ENCODE measurements around the gene FAM181A. TPM values are rescaled to one million over a fixed set of nuclear protein-coding genes. Genes with fewer than 3 reads are reported as not detected.

FAM181A gene
- total RNA-seq, 1 donor from 2014 or later = not detected

GRCh38 chr14:93888995-93889394 is 38.1 kb upstream of the FAM181A start:
- no peaks in the 10 kb centered on the region for H3K79me2 ChIP-seq (ENCODE audit: insufficient read depth, low read length)

GRCh38 chr14:93889739-93890483 is 37.2 kb upstream of the FAM181A start:
- DNase-seq (ENCODE audit: low read depth) (no peak), FAIRE-seq (no peak)
- H3K4me2 ChIP-seq (ENCODE audit: low read length) = no peak overlapping the region
- no peak overlapping the region for H2AFZ ChIP-seq (ENCODE audit: low read depth, low read length)
- H3K4me1 ChIP-seq (ENCODE audit: insufficient read depth, low read length) = no peaks in the 10 kb centered on the region
- H4K20me1 ChIP-seq (ENCODE audit: insufficient read depth, low read length) = no peaks in the 10 kb centered on the region
- H3K9me3 ChIP-seq (ENCODE audit: insufficient read depth, low read depth, low read length) = no peaks in the 10 kb centered on the region
- H3K27me3 Mint-ChIP-seq (ENCODE audit: low read depth, unreplicated experiment) = peaks cover 42% of the 10 kb centered on the region
- no peak overlapping the region for H3K4me3 ChIP-seq (ENCODE audit: insufficient read depth, low read depth, low read length)
- no peaks in the 10 kb centered on the region for H3K27me3 ChIP-seq (ENCODE audit: insufficient read depth, low read length)
- no peaks in the 10 kb centered on the region for H3K36me3 Mint-ChIP-seq (ENCODE audit: low read depth, unreplicated experiment)
- no peaks in the 10 kb centered on the region for H3K36me3 ChIP-seq (ENCODE audit: insufficient read depth, low read length)
- H3K79me2 ChIP-seq (ENCODE audit: insufficient read depth, low read length) = no peaks in the 10 kb centered on the region
- no peak overlapping the region for H3K27ac Mint-ChIP-seq (ENCODE audit: unreplicated experiment)
- H3K9ac ChIP-seq (ENCODE audit: low read length) = no peak overlapping the region
- H3K9me3 Mint-ChIP-seq (ENCODE audit: unreplicated experiment) = no peaks in the 10 kb centered on the region
- H3K4me1 Mint-ChIP-seq (ENCODE audit: low read depth, unreplicated experiment) = peaks cover 2% of the 10 kb centered on the region
- no peak overlapping the region for H3K27ac ChIP-seq (ENCODE audit: low read depth, low read length)
- H3K4me3 Mint-ChIP-seq (ENCODE audit: unreplicated experiment) = no peak overlapping the region
- TF ChIP-seq EZH2 (IDR thresholded peaks at IDR 0.05; ENCODE audit: insufficient read depth, low read length) (no peak), CTCF (IDR thresholded peaks at IDR 0.05; ENCODE audit: insufficient read depth, low read depth, low read length) (no peak)

More at GRCh38 chr14:93888995-93889394, 38.1 kb upstream of the FAM181A start:
- no peak for TF ChIP-seq CTCF (IDR thresholded peaks at IDR 0.05; ENCODE audit: insufficient read depth, low read depth, low read length)
- TF ChIP-seq EZH2 (IDR thresholded peaks at IDR 0.05; ENCODE audit: insufficient read depth, low read length) = no peak
- H3K9me3 ChIP-seq (ENCODE audit: insufficient read depth, low read depth, low read length) = no peaks in the 10 kb centered on the region
- Mint-ChIP-seq H3K27ac (ENCODE audit: unreplicated experiment) (no peak overlapping the region), H3K27me3 (ENCODE audit: low read depth, unreplicated experiment) (peaks cover 42% of the 10 kb centered on the region), H3K4me3 (ENCODE audit: unreplicated experiment) (no peak overlapping the region), H3K9me3 (ENCODE audit: unreplicated experiment) (no peaks in the 10 kb centered on the region), H3K36me3 (ENCODE audit: low read depth, unreplicated experiment) (no peaks in the 10 kb centered on the region), H3K4me1 (ENCODE audit: low read depth, unreplicated experiment) (peaks cover 3% of the 10 kb centered on the region)
- H4K20me1 ChIP-seq (ENCODE audit: insufficient read depth, low read length) = no peaks in the 10 kb centered on the region
- no peaks in the 10 kb centered on the region for H3K4me1 ChIP-seq (ENCODE audit: insufficient read depth, low read length)
- no peaks in the 10 kb centered on the region for H3K36me3 ChIP-seq (ENCODE audit: insufficient read depth, low read length)
- no peak for FAIRE-seq
- no peak overlapping the region for H3K4me3 ChIP-seq (ENCODE audit: insufficient read depth, low read depth, low read length)
- H3K9ac ChIP-seq (ENCODE audit: low read length) = no peak overlapping the region
- no peaks in the 10 kb centered on the region for H3K27me3 ChIP-seq (ENCODE audit: insufficient read depth, low read length)
- H3K4me2 ChIP-seq (ENCODE audit: low read length) = no peak overlapping the region
- no peak overlapping the region for H3K27ac ChIP-seq (ENCODE audit: low read depth, low read length)
- no peak overlapping the region for H2AFZ ChIP-seq (ENCODE audit: low read depth, low read length)
- no peak for DNase-seq (ENCODE audit: low read depth)

Measured in astrocyte (in vitro differentiated cells and primary cell).